Stomach (tissue), 9 donors: ENCODE data around the gene MS4A6E. TPM values are rescaled to one million over a fixed set of nuclear protein-coding genes. Genes with fewer than 3 reads are reported as not detected.
A peak's percentile ranks its signal among the peaks of the same experiment; 100 is the strongest.

Source experiments
- DNase-seq, 2 donors: peaks; one replicate each; pipeline versions ENCODE4 v3.0.0 to v3.0.0-alpha.2; 2013 to 2019
- H3K27ac ChIP-seq, 5 donors: fragments of 200-600 bp in 4 of 5; sonication (generic) in 4 of 5; one replicate each; pipeline ENCODE4 v1.5.1; 2013 to 2019; ENCODE audit warnings: mild to moderate bottlenecking in 1 of 5, moderate library complexity in 1 of 5
- H3K27me3 ChIP-seq, 3 donors: fragments of 200-600 bp; sonication (generic); one replicate each; pipeline ENCODE4 v1.5.1; 2017 to 2019; ENCODE audit warnings: mixed run types in 1 of 3
- H3K36me3 ChIP-seq, 4 donors: fragments of 200-600 bp; sonication (generic); 1 replicate in 3 of 4; 2 replicates in 1 of 4; pipeline ENCODE4 v1.5.1; 2016 to 2019
- H3K4me1 ChIP-seq, 4 donors: fragments of 200-600 bp; sonication (generic); one replicate each; pipeline ENCODE4 v1.5.1; 2016 to 2019
- H3K4me3 ChIP-seq, 4 donors: fragments of 200-600 bp; sonication (generic) in 3 of 4; one replicate each; pipeline ENCODE4 v1.5.1; 2016 to 2019; ENCODE audit warnings: mild to moderate bottlenecking in 1 of 4
- H3K9me3 ChIP-seq, 4 donors: fragments of 200-600 bp; sonication (generic); one replicate each; pipeline ENCODE4 v1.5.1; 2016 to 2019
- EP300 ChIP-seq: sonication (generic); formaldehyde crosslinking; IDR thresholded peaks from one replicate; pipeline ENCODE4 v1.6.1; 2017; ENCODE audit warnings: antibody characterized with exemption
- POLR2A ChIP-seq, 4 donors: fragments of 450-650 bp; IDR thresholded peaks; one replicate each; pipeline ENCODE4 v1.6.1; 2016; ENCODE audit warnings: antibody characterized with exemption in 4 of 4, control low read depth in 2 of 4, mild to moderate bottlenecking in 1 of 4, moderate library complexity in 1 of 4
- POLR2AphosphoS5 ChIP-seq, 3 donors: sonication (generic); formaldehyde crosslinking; IDR thresholded peaks; one replicate each; pipeline ENCODE4 v1.6.1; 2016; ENCODE audit warnings: antibody characterized with exemption in 3 of 3
- WGBS, 5 donors: extraction: QIAGEN DNeasy Blood & Tissue Kit in 3 of 5; methylation state at CpG; one replicate each; pipeline versions ENCODE4 v1.1.5 to v1.1.7; 2013 to 2018; 5-methylcytosine and 5-hydroxymethylcytosine counted together
- intact Hi-C: fragments of 100-400 bp; cut with DNase I; formaldehyde crosslinking; loops from one replicate; pipeline ENCODE4 v1.15.1; 2023; ENCODE audit warnings: low total_unique reads
- polyA plus RNA-seq, 3 donors: library from polyadenylated mRNA; stranded (reverse); fragments of 200-250 nt; gene quantifications; one replicate each; pipeline ENCODE4 v1.2.3, GENCODE V29; 2013
- total RNA-seq, 5 donors: library from RNA; depleted of rRNA; stranded (reverse); fragments of >200 nt; gene quantifications; one replicate each; pipeline versions ENCODE4 v1.1.0 to v1.2.3, GENCODE V29; 2014 to 2016
- TF ChIP-seq, protein P1 (sequence below), 7 experiments: fragments of 450-650 bp in 4 of 7; fragments of 200-600 bp in 3 of 7; sonication (generic) in 3 of 7; IDR thresholded peaks; one replicate each; pipeline ENCODE4 v1.5.1; 2016 to 2019; ENCODE audit warnings: antibody characterized with exemption in 7 of 7, control low read depth in 2 of 7, mild to moderate bottlenecking in 1 of 7
- donor health status: healthy with polysubstance abuse.
- donor health status: Bipolar disorder and iron deficiency.
- donor health status: healthy.

The MS4A6E gene
- total and polyA plus RNA-seq, 8 donors = not detected

DNA sequence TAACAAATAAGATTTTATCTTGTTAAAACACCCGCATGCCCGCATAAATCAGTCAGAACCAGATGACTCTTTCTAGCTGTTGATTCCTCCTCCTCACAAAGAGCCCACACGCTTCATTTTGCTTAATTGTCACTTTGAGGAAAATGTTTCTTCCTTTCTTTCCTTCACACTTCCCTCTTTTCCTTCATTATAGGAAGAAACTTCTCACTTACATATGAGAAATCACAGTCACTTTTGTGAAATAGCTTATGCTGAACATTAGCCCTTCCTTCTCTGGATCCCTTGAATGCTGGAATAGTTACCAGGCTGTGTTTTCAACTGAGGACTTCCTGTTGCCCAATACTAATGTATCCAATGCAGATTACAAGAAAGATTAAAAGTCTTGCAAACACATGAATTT is 5.8 kb downstream of the MS4A6E start:
- Histone ChIP-seq H3K27me3 (no peaks in the 10 kb centered on the region), H3K9me3 (peaks cover 0 to 6% (median 0%) of the 10 kb centered on the region in 4 donors), H3K36me3 (no peaks in the 10 kb centered on the region), H3K4me3 (no peak overlapping the region), H3K27ac (no peak overlapping the region), H3K4me1 (no peaks in the 10 kb centered on the region)
- TF ChIP-seq EP300 (no peak), POLR2AphosphoS5 (IDR thresholded peaks at IDR 0.05) (no peak), POLR2A (IDR thresholded peaks at IDR 0.05) (no peak)
- TF ChIP-seq, protein P1, sequence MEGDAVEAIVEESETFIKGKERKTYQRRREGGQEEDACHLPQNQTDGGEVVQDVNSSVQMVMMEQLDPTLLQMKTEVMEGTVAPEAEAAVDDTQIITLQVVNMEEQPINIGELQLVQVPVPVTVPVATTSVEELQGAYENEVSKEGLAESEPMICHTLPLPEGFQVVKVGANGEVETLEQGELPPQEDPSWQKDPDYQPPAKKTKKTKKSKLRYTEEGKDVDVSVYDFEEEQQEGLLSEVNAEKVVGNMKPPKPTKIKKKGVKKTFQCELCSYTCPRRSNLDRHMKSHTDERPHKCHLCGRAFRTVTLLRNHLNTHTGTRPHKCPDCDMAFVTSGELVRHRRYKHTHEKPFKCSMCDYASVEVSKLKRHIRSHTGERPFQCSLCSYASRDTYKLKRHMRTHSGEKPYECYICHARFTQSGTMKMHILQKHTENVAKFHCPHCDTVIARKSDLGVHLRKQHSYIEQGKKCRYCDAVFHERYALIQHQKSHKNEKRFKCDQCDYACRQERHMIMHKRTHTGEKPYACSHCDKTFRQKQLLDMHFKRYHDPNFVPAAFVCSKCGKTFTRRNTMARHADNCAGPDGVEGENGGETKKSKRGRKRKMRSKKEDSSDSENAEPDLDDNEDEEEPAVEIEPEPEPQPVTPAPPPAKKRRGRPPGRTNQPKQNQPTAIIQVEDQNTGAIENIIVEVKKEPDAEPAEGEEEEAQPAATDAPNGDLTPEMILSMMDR (IDR thresholded peaks at IDR 0.05) = no peak
- 12 to 58% (median 35%) methylated on average over 3 of the region's 3 CpGs for WGBS, 5 donors
- intact Hi-C loops = no loop called here
- DNase-seq = no peak

DNA sequence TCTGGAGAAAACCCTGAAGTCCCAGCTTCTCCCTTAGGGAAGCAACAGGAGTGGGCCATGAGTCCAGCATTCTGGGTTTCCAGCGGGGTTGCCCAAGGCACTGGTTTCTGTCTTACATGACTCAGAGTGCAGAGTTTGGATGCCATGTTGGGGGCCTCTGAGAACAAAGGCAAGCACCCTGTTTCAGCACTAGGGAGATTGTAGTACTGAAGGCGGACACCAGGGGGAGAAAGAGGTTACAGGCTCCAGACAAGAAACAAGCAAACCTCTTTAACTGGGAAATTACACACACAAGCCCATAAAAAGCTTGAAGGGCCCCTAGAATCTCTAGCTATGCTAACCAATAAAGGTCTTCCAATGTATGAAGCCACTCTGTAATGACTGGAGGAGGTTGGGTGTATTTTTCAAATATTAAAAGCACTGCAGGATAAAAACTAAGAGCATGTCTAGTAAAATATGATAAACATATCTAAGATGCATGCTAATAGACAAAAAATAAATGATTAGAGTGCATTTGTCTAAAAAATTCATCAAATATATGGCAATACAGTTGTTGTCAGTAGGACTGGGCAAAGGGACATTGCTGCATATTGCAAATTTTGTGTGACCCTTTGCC is 7.1 kb downstream of the MS4A6E start:
- Histone ChIP-seq H3K9me3 (peaks cover 0 to 6% (median 0%) of the 10 kb centered on the region in 4 donors), H3K27ac (no peak overlapping the region), H3K27me3 (no peaks in the 10 kb centered on the region), H3K4me3 (no peak overlapping the region), H3K4me1 (no peaks in the 10 kb centered on the region), H3K36me3 (no peaks in the 10 kb centered on the region)
- peak; percentile 71 to 79 for DNase-seq
- TF ChIP-seq, protein P1 (IDR thresholded peaks at IDR 0.05) = peak in 4 of 7 experiments; percentile 52 to 75 (median 65)
- no peak for TF ChIP-seq POLR2A (IDR thresholded peaks at IDR 0.05)
- intact Hi-C loops = no loop called here
- 20 to 29% (median 22%) methylated on average over 2 of the region's 2 CpGs for WGBS, 5 donors

DNA sequence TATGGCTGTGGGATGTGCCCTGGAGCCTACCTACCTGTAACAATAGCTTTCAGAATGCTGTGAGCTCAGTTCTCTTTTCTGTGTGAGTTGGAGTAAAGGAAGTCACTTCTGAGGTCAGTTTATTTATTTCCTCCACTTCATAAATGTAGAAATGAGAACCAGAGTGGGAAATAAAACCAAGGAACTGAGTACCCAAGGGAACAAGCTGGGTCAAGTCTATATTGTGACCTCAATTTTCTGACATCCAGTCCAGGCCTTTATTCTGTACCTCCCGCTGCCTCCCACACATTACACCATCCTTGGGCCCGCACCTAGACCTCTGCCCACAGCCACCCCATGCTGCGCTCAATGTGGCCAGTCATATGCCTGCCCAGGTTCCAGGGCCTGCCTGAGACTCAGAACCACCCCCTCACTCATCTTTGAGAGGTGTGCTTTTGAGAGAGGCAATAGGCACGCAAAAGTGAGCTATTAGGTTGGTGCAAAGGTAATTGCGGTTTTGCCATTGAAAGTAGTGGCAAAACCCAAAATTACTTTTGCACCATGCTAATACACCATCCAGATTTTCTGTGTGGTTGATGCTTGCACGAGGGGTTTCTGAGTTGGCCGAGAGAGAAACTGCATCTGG is 9.8 kb downstream of the MS4A6E start:
- Histone ChIP-seq H3K9me3 (no peaks in the 10 kb centered on the region), H3K36me3 (no peaks in the 10 kb centered on the region), H3K4me1 (no peaks in the 10 kb centered on the region), H3K4me3 (no peak overlapping the region), H3K27ac (no peak overlapping the region), H3K27me3 (no peaks in the 10 kb centered on the region)
- DNase-seq = no peak
- 89 to 95% (median 94%) methylated on average over 7 of the region's 7 CpGs for WGBS, 5 donors
- no peak for TF ChIP-seq POLR2A (IDR thresholded peaks at IDR 0.05)
- TF ChIP-seq, protein P1 (IDR thresholded peaks at IDR 0.05) = no peak
- TF ChIP-seq EP300 = no peak
- intact Hi-C loops = no loop called here

DNA sequence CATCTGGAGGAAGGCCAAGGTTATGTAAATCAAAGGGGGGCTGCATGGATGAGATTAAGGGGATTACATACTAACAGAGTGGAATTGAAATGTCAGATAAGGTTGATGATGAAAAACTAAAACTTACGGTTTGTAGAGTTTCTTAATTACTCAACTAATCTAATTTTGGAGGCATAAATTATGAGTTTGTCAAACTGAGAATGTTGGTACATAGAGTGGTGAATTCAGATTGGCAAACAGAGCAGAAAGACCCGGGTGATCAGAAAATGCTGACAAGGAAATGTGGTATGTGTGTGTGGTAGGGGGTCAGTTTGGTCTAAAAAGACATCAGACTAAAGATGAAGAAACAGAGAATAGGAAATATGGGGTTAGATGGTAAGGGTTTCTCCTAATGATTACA is 11.0 kb downstream of the MS4A6E start:
- DNase-seq = no peak
- no peaks in the 10 kb centered on the region for H3K9me3 ChIP-seq
- no peaks in the 10 kb centered on the region for H3K4me1 ChIP-seq
- 50 to 56% (median 53%) methylated on average over 2 of the region's 2 CpGs for WGBS, 5 donors
- no peak overlapping the region for H3K4me3 ChIP-seq
- no peaks in the 10 kb centered on the region for H3K27me3 ChIP-seq
- TF ChIP-seq POLR2A (IDR thresholded peaks at IDR 0.05) (no peak), EP300 (no peak), POLR2AphosphoS5 (IDR thresholded peaks at IDR 0.05) (no peak)
- TF ChIP-seq, protein P1 (IDR thresholded peaks at IDR 0.05) = no peak
- intact Hi-C loops = no loop called here
- no peak overlapping the region for H3K27ac ChIP-seq
- no peaks in the 10 kb centered on the region for H3K36me3 ChIP-seq
